HepG2 (cell line): ENCODE data around the gene PCBP4. TPM values are rescaled to one million over a fixed set of nuclear protein-coding genes. Genes with fewer than 3 reads are reported as not detected.
A peak's percentile ranks its signal among the peaks of the same experiment; 100 is the strongest.

ENCODE experiments used
- ATAC-seq: fragments of 200-7000 bp; cut with Tn5 transposase; 3 replicates; pipeline ENCODE4 v1.9.1; 2020; ENCODE audit warnings: mild to moderate bottlenecking, moderate library complexity
- BruUV-seq: library from RNA; stranded (reverse); fragments of 400-500 nt; replicated peaks from 2 replicates; lab custom pipeline; 2021; lab: Mats Ljungman, UMichigan
- CTCF ChIA-PET: fragments of 300-600 bp; formaldehyde crosslinking; extraction: SDS; loops from one replicate; lab custom pipeline; 2021; ENCODE audit warnings: low total read pairs, inconsistent platforms, low intra/inter-chr PET ratio; lab: Yijun Ruan, JAX
- POLR2A ChIA-PET: fragments of 350-600 bp; sonication (Branson Sonifier 250); formaldehyde crosslinking; loops from one replicate; lab custom pipeline; 2020; ENCODE audit warnings: antibody characterized with exemption, inconsistent platforms; lab: Yijun Ruan, JAX
- DNase-seq: peaks from one replicate; pipeline ENCODE4 v3.0.0-alpha.2; 2015; ENCODE audit warnings: low spot score
- FAIRE-seq: peaks from 3 replicates; lab custom pipeline; 2011; peaks lifted over from hg19 to GRCh38; lab: Jason Lieb, UNC
- H2AFZ ChIP-seq: one replicate; pipeline ENCODE4 v1.6.1; 2011; ENCODE audit warnings: low read length, inconsistent platforms
- H3K27ac ChIP-seq: fragments of 300-600 bp; 3 replicates; pipeline ENCODE4 v1.8.0; 2011; ENCODE audit warnings: mixed run types, mild to moderate bottlenecking, mixed read lengths, low read length, inconsistent platforms; ENCODE audit not compliant: insufficient read depth; ENCODE audit errors: extremely low read length
- H3K27me3 ChIP-seq, 2 experiments: fragments of 200-600 bp in 1 of 2; 2 replicates in 1 of 2; 3 replicates in 1 of 2; pipeline versions ENCODE4 v1.6.0 to v1.8.0; 2011; ENCODE audit warnings: low read length in 2 of 2, mild to moderate bottlenecking in 2 of 2, moderate library complexity in 2 of 2, inconsistent platforms in 1 of 2; ENCODE audit not compliant: insufficient read depth in 2 of 2, control insufficient read depth in 1 of 2
- H3K36me3 ChIP-seq, 2 experiments: fragments of 200-600 bp in 1 of 2; replicated peaks in 1 of 2; 2 replicates in 1 of 2; 3 replicates in 1 of 2; pipeline versions ENCODE4 v1.5.1 to v1.8.0; 2011; ENCODE audit warnings: low read length in 2 of 2, inconsistent platforms in 1 of 2; ENCODE audit not compliant: insufficient read depth in 2 of 2, control insufficient read depth in 1 of 2
- H3K4me1 ChIP-seq: 2 replicates; pipeline ENCODE4 v1.5.1; 2012; ENCODE audit warnings: low read length, inconsistent platforms; ENCODE audit not compliant: insufficient read depth
- H3K4me2 ChIP-seq: 2 replicates; pipeline ENCODE4 v1.6.0; 2011; ENCODE audit warnings: low read depth, low read length, inconsistent platforms
- H3K4me3 ChIP-seq, 3 experiments: fragments of 200-600 bp in 1 of 3; sonication (generic), shearing (Covaris generic) in 1 of 3; replicated peaks in 1 of 3; 2 replicates each; pipeline ENCODE4 v1.5.1; 2011 to 2016; ENCODE audit warnings: low read length in 3 of 3, inconsistent platforms in 2 of 3, low read depth in 2 of 3, mild to moderate bottlenecking in 2 of 3, control low read depth in 1 of 3, mixed read lengths in 1 of 3; ENCODE audit not compliant: insufficient read depth in 1 of 3
- H3K79me2 ChIP-seq: one replicate; pipeline ENCODE4 v1.6.1; 2011; ENCODE audit warnings: low read length, inconsistent platforms; ENCODE audit not compliant: insufficient read depth
- H3K9ac ChIP-seq: 2 replicates; pipeline ENCODE4 v1.6.0; 2011; ENCODE audit warnings: mild to moderate bottlenecking, low read depth, low read length, inconsistent platforms; ENCODE audit not compliant: insufficient read depth
- H3K9me3 ChIP-seq: 2 replicates; pipeline ENCODE4 v1.5.1; 2012; ENCODE audit warnings: mild to moderate bottlenecking, low read length
- H4K20me1 ChIP-seq: 2 replicates; pipeline ENCODE4 v1.6.0; 2011; ENCODE audit warnings: inconsistent platforms, mild to moderate bottlenecking, low read length, moderate library complexity; ENCODE audit not compliant: insufficient read depth
- ATF1 ChIP-seq: IDR thresholded peaks from 2 replicates; pipeline ENCODE4 v1.6.1; 2016; ENCODE audit warnings: mild to moderate bottlenecking, control low read depth
- GATA4 ChIP-seq: sonication (generic); IDR thresholded peaks from 2 replicates; pipeline ENCODE4 v1.6.1; 2016; ENCODE audit warnings: antibody characterized with exemption, low read depth, borderline replicate concordance
- MYC ChIP-seq: sonication (generic); formaldehyde crosslinking; IDR thresholded peaks from 2 replicates; pipeline ENCODE4 v1.9.0; 2021; ENCODE audit warnings: missing genetic modification reagents, borderline replicate concordance
- RFX1 ChIP-seq: fragments of 450-650 bp; IDR thresholded peaks from 2 replicates; pipeline ENCODE4 v1.6.1; 2017
- SRY ChIP-seq: sonication (generic); formaldehyde crosslinking; IDR thresholded peaks from 2 replicates; pipeline ENCODE4 v1.8.0; 2022; ENCODE audit warnings: mild to moderate bottlenecking, missing genetic modification reagents
- TCF12 ChIP-seq, 2 experiments: fragments of 450-650 bp in 1 of 2; sonication (generic) in 1 of 2; formaldehyde crosslinking in 1 of 2; IDR thresholded peaks; 2 replicates each; pipeline versions ENCODE4 v1.6.1 to v1.8.0; 2017 to 2022; ENCODE audit warnings: antibody characterized with exemption in 1 of 2, mild to moderate bottlenecking in 1 of 2, missing genetic modification reagents in 1 of 2, moderate library complexity in 1 of 2
- ZNF263 ChIP-seq: sonication (generic); formaldehyde crosslinking; IDR thresholded peaks from 2 replicates; pipeline ENCODE4 v1.4.0; 2020; ENCODE audit warnings: missing genetic modification reagents
- WGBS: methylation state at CpG from one replicate; pipeline ENCODE4 v1.1.6; 2017; ENCODE audit warnings: low lambda C conversion rate; 5-methylcytosine and 5-hydroxymethylcytosine counted together
- in situ Hi-C: cut with HindIII; loops from 2 replicates; pipeline ENCODE4 v1.10.0; 2017; ENCODE audit warnings: low pct_unique_long_range_greater_than_20kb; ENCODE audit not compliant: extremely low pct_ligation_motif_present
- intact Hi-C: fragments of 100-400 bp; cut with micrococcal nuclease; formaldehyde crosslinking; loops from one replicate; pipeline ENCODE4 v1.10.0; 2022; ENCODE audit not compliant: unreplicated experiment
- polyA plus RNA-seq, 8 experiments: library from polyadenylated mRNA; depleted of rRNA in 3 of 8; stranded (reverse) in 7 of 8; unstranded in 1 of 8; fragments of >200 nt; fragmentation: Illumina TruSeq in 4 of 8; extraction: Trizol in 4 of 8; gene quantifications; 2 replicates each; pipeline versions ENCODE4 v1.2.1 to v1.2.3, GENCODE V29; 2011 to 2016; ENCODE audit warnings: low read depth in 4 of 8, missing spikeins in 1 of 8, mixed read lengths in 1 of 8; ENCODE audit not compliant: insufficient read depth in 1 of 8
- total RNA-seq, 5 experiments: library from RNA; depleted of rRNA; stranded (reverse); fragments of >200 nt; fragmentation: Illumina TruSeq; extraction: Trizol; gene quantifications; 2 replicates each; pipeline ENCODE4 v1.2.3, GENCODE V29; 2016; ENCODE audit warnings: low read depth in 1 of 5

PCBP4 gene
- total and polyA plus RNA-seq, 2 of the 13 experiments (the other 11 are each of a cell fraction or from before 2014, with no cell fraction given): 36.8 to 51.3 TPM

GRCh38 chr3:51961602-51962569 lies 5.4 kb downstream of the PCBP4 start:
- WGBS: 81% methylated on average over 7 of the region's 9 CpGs
- CTCF ChIA-PET: no interaction called here
- no peak for DNase-seq
- H3K27ac ChIP-seq: no peak overlapping the region
- peaks cover 2% of the 10 kb centered on the region for H3K79me2 ChIP-seq
- no peak overlapping the region for H3K9ac ChIP-seq
- no peaks in the 10 kb centered on the region for H4K20me1 ChIP-seq
- H3K9me3 ChIP-seq: no peaks in the 10 kb centered on the region
- no peak overlapping the region for H3K4me3 ChIP-seq
- no peak for TF ChIP-seq MYC (CRISPR knock-in tag)
- peak; percentile 84 for TF ChIP-seq ZNF263 (CRISPR knock-in tag)
- TF ChIP-seq, all 625 proteins: peak for 1
- H3K27me3 ChIP-seq: no peaks in the 10 kb centered on the region
- no peak overlapping the region for H2AFZ ChIP-seq
- ATAC-seq (no peak), FAIRE-seq (no peak)
- POLR2A ChIA-PET: interaction anchor here (0.8 to 2.0 kb wide), 2 partner anchors 12 to 20 kb away, joined by 3 to 12 read pairs; partner anchors contain the start of genes ABHD14B, PARP3 and RRP9
- peaks cover 56% of the 10 kb centered on the region for H3K4me1 ChIP-seq
- peaks cover 4 to 18% of the 10 kb centered on the region in 2 experiments; a peak in 4 of 5 replicates for H3K36me3 ChIP-seq
- H3K4me2 ChIP-seq: no peak overlapping the region
- intact Hi-C loops: no loop called here
- BruUV-seq: no TSS peak
- in situ Hi-C loops: no loop called here

- H4K20me1 ChIP-seq: no peaks in the 10 kb centered on the region
- CTCF ChIA-PET: no interaction called here
- no peak overlapping the region for H2AFZ ChIP-seq
- DNase-seq: no peak
- H3K79me2 ChIP-seq: no peaks in the 10 kb centered on the region
- in situ Hi-C loops: no loop called here
- BruUV-seq: no TSS peak
- no peak for ATAC-seq
- TF ChIP-seq TCF12 (IDR thresholded peaks at IDR 0.05) (no peak), TCF12 (CRISPR knock-in tag; IDR thresholded peaks at IDR 0.05) (no peak), SRY (CRISPR knock-in tag) (no peak), ATF1 (no peak), GATA4 (no peak), RFX1 (no peak)
- TF ChIP-seq, all 625 proteins: peak for 0
- Histone ChIP-seq H3K27ac (no peak overlapping the region), H3K4me2 (no peak overlapping the region), H3K4me3 (no peak overlapping the region), H3K9me3 (no peaks in the 10 kb centered on the region), H3K9ac (no peak overlapping the region), H3K36me3 (peaks cover 4 to 19% of the 10 kb centered on the region in 2 experiments; a peak in 4 of 5 replicates), H3K27me3 (no peaks in the 10 kb centered on the region), H3K4me1 (peaks cover 47% of the 10 kb centered on the region)
- FAIRE-seq: no peak
- POLR2A ChIA-PET: no interaction called here
- 96% methylated on average over 10 of the region's 18 CpGs for WGBS
- intact Hi-C loops: no loop called here
These were observed 6.2 kb downstream of the PCBP4 start for GRCh38 chr3:51961011-51961410.
